Stomach smooth muscle (tissue), 2 donors: ENCODE measurements around the gene MBNL1.

Experiments used
- H3K27ac ChIP-seq: one replicate; pipeline ENCODE4 v1.7.0; 2013; ENCODE audit warnings: mild to moderate bottlenecking, low read length, inconsistent platforms
- H3K27me3 ChIP-seq, 2 donors: one replicate each; pipeline ENCODE4 v1.7.0; 2013; ENCODE audit warnings: low read length in 2 of 2; ENCODE audit not compliant: insufficient read depth in 2 of 2, control insufficient read depth in 1 of 2
- H3K36me3 ChIP-seq, 2 donors: one replicate each; pipeline ENCODE4 v1.7.0; 2013; ENCODE audit warnings: low read length in 2 of 2; ENCODE audit not compliant: control insufficient read depth in 2 of 2, insufficient read depth in 2 of 2
- H3K4me1 ChIP-seq: one replicate; pipeline ENCODE4 v1.7.0; 2013; ENCODE audit warnings: low read length; ENCODE audit not compliant: control insufficient read depth, insufficient read depth
- H3K4me3 ChIP-seq, 2 donors: one replicate each; pipeline ENCODE4 v1.7.0; 2013; ENCODE audit warnings: low read length in 2 of 2
- H3K9ac ChIP-seq, 2 donors: one replicate each; pipeline ENCODE4 v1.7.0; 2013; ENCODE audit warnings: low read length in 2 of 2, mild to moderate bottlenecking in 1 of 2
- H3K9me3 ChIP-seq, 2 donors: one replicate each; pipeline ENCODE4 v1.7.0; 2013; ENCODE audit warnings: low read length in 2 of 2; ENCODE audit not compliant: control insufficient read depth in 2 of 2
- donor health status: healthy.
- donor health status: Pancreatic carcinoma.

The MBNL1 gene

DNA sequence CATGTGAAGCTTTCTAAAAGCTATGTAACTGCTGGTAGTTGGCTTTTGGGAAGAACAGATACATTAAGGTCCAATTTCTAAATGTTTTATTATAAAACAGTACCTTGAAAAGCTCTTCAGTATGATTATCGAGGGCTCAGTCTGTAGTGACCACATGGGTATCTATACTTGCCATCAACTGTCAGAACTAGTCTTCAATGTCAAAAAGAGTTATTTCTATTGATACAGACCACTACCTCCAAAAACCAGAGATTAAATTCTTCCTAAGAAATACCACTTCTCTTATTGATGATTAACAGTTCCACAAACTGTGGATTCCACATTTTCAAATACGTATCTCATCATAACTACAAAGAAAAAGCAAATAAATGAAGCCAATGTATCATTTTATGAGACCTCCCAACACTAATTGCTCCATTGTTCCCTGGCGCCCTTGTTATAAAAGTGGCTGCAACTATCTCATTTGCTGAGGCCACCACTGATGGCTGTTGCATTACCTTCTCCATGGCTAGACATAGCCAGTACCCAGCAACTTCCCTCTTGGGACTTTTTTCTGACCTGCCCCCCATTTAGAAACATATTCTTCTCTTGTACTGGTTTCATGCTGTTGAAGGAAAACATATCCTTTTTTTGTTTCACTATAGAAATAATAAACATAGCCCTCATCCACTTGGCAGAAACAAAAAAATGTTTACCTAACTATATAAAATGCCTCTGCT lies 33.9 kb upstream of the MBNL1 start:
- Histone ChIP-seq H3K4me3 (no peak overlapping the region), H3K27ac (no peak overlapping the region), H3K27me3 (no peaks in the 10 kb centered on the region)

DNA sequence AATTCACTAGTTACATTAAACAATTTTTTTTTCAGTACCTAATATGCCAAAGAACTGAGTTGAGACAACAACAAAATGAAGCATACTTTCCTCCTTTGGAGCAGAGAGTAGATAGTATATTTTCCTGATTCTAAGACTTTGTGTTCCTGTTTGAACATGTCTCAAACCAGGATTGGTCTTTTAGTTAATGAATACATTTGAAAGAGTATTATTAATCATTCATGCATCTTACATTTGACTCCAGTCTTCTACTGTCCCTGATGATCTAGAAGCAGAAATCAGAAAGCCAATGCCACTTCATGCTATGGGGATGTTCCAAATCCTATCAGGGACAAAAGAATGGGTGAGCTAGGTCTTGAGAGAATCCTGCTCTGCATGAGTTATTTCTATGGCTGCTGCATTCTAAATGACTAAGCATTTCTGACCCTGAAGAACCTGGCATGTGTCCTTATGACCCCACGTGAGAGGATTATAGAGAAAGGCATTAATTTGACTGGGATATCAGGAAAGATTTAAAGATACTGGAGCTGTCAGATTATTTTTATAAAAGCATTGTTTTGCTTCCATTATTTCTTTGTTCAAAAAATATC lies 32.9 kb upstream of the MBNL1 start:
- Histone ChIP-seq H3K9ac (no peak overlapping the region), H3K4me3 (no peak overlapping the region)

More for the DNA sequence above, 33.9 kb upstream of the MBNL1 start:
- Histone ChIP-seq H3K9ac (no peak overlapping the region), H3K9me3 (no peaks in the 10 kb centered on the region), H3K36me3 (no peaks in the 10 kb centered on the region), H3K4me1 (no peaks in the 10 kb centered on the region)

GRCh38 chr3:152236716-152237115 lies 32.0 kb upstream of the MBNL1 start:
- Histone ChIP-seq H3K27me3 (no peaks in the 10 kb centered on the region), H3K36me3 (no peaks in the 10 kb centered on the region), H3K4me3 (no peak overlapping the region), H3K9ac (no peak overlapping the region), H3K9me3 (no peaks in the 10 kb centered on the region), H3K4me1 (no peaks in the 10 kb centered on the region), H3K27ac (no peak overlapping the region)

More for the DNA sequence above, 32.9 kb upstream of the MBNL1 start:
- H3K36me3 ChIP-seq = no peaks in the 10 kb centered on the region
- H3K9me3 ChIP-seq = no peaks in the 10 kb centered on the region
- H3K27me3 ChIP-seq = no peaks in the 10 kb centered on the region
- no peaks in the 10 kb centered on the region for H3K4me1 ChIP-seq
- no peak overlapping the region for H3K27ac ChIP-seq

- H3K4me1 ChIP-seq = no peaks in the 10 kb centered on the region
- no peak overlapping the region for H3K9ac ChIP-seq
- no peaks in the 10 kb centered on the region for H3K9me3 ChIP-seq
- H3K4me3 ChIP-seq = no peak overlapping the region
- no peaks in the 10 kb centered on the region for H3K36me3 ChIP-seq
- H3K27me3 ChIP-seq = no peaks in the 10 kb centered on the region
- no peak overlapping the region for H3K27ac ChIP-seq
Measured at GRCh38 chr3:152241142-152242017, 27.3 kb upstream of the MBNL1 start.

DNA sequence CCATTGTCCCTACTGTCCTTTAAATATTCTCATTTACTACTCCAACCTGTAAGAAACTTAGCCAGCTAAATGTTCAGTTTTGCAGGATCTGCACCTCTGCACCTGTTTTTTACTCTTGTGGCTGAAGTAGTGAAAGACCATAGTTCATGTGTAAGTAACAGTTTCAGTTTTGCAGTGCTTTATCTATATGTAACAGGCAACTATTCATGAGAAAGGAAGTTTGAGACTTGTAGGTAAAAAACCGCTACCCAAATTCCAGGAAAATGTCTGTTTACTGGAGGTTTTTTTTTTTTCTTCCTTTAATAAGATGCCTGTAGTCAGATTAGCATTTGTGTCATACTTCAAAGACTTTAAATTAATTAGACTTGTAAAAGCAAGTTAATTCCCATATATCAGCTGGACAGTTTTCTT lies 25.4 kb upstream of the MBNL1 start:
- Histone ChIP-seq H3K4me3 (no peak overlapping the region), H3K9me3 (no peaks in the 10 kb centered on the region), H3K9ac (no peak overlapping the region), H3K27ac (no peak overlapping the region), H3K27me3 (no peaks in the 10 kb centered on the region), H3K4me1 (no peaks in the 10 kb centered on the region), H3K36me3 (no peaks in the 10 kb centered on the region)

DNA sequence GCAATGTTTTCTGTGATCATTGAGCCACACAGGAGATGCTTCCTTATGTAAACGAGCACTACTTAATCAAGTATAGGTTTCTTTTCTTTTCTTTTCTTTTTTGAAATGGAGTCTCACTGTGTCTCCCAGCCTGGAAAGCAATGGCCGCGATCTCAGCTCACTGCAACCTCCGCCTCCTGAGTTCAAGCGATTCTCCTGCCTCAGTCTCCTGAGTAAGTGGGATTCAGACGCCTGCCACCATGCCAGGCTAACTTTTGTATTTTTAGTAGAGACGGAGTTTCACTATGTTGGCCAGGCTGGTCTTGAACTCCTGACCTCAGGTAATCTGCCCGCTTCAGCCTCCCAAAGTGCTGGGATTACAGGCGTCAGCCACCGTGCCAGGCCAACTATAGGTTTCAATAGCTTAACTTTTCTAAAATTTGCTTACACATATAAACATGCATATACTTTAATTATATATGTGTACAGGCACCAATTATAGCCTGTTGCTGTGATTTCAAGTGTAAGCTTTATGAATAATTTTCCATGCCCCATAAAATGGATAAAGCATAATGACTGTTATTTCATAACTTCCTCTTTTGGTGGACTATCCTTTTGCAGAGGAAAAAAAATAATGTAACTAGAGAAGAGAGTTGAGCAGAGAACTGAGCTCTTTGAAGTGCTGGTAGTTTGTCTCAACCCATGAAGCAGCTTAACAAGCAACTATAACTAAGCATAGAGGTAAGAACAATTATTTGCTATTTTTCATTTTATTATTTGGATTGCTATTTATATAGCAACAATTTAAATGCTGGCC lies 24.8 kb upstream of the MBNL1 start:
- Histone ChIP-seq H3K4me3 (no peak overlapping the region), H3K27me3 (no peaks in the 10 kb centered on the region), H3K36me3 (no peaks in the 10 kb centered on the region), H3K9ac (no peak overlapping the region), H3K27ac (no peak overlapping the region), H3K4me1 (no peaks in the 10 kb centered on the region), H3K9me3 (no peaks in the 10 kb centered on the region)

DNA sequence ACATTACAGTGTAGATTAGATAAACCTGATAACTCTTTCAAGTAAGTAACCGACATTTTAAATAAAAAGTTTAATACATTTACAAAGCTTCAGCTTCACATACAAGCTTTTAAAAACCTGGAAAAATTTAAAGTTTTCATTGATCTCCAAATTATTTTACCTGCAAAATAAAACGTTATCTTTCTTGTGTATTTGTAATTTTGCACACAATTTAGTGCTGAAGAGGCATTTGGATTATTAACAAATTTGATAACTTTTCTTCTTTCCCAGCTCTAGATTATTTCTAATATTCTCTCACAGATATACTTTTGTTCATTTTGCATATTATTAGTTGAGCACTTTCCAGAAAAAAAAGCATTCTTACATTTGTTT lies 24.2 kb upstream of the MBNL1 start:
- Histone ChIP-seq H3K9ac (no peak overlapping the region), H3K36me3 (no peaks in the 10 kb centered on the region), H3K27me3 (no peaks in the 10 kb centered on the region), H3K4me1 (no peaks in the 10 kb centered on the region), H3K4me3 (no peak overlapping the region), H3K27ac (no peak overlapping the region), H3K9me3 (no peaks in the 10 kb centered on the region)

DNA sequence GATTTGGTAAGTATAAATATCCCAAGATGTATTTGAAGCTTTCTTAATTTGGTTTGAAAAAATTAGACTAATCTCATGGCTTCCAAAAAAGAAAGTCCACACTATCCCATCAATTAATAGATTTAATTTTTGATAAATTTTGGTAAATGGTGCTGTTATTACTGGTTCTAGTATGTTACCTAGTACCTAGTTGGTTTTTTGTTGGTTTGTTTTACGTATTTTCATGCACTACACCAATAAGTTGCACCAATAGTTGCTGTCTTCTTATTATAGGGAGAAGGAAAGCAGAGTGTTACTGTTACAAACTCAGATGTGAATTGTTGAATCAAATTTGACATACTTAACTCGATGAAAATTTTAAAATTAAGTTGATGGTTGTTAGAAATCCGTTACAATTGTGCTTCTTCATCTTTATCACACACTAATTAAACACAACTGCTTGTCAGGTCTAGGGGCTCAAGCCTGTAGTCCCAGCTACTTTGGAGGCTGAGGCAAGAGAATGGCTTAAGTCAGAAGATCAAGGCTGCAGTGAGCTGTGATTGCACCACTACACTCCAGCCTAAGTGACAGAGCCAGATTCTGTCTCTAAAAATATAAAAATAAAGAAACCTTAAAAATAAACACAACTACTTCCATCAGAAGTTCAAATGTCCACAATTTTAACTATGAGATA lies 23.1 kb upstream of the MBNL1 start:
- H3K27ac ChIP-seq = no peak overlapping the region

GRCh38 chr3:152251916-152252315 lies 16.8 kb upstream of the MBNL1 start:
- H3K36me3 ChIP-seq = no peaks in the 10 kb centered on the region
- no peak overlapping the region for H3K27ac ChIP-seq
- no peaks in the 10 kb centered on the region for H3K27me3 ChIP-seq
- no peak overlapping the region for H3K9ac ChIP-seq
- H3K9me3 ChIP-seq = no peaks in the 10 kb centered on the region
- no peaks in the 10 kb centered on the region for H3K4me1 ChIP-seq
- H3K4me3 ChIP-seq = no peak overlapping the region

More for the DNA sequence above, 23.1 kb upstream of the MBNL1 start:
- Histone ChIP-seq H3K4me3 (no peak overlapping the region), H3K4me1 (no peaks in the 10 kb centered on the region), H3K9me3 (no peaks in the 10 kb centered on the region), H3K36me3 (no peaks in the 10 kb centered on the region), H3K27me3 (no peaks in the 10 kb centered on the region), H3K9ac (no peak overlapping the region)

GRCh38 chr3:152252755-152253154 lies 16.0 kb upstream of the MBNL1 start:
- no peaks in the 10 kb centered on the region for H3K27me3 ChIP-seq
- no peaks in the 10 kb centered on the region for H3K4me1 ChIP-seq
- H3K27ac ChIP-seq = no peak overlapping the region

More at GRCh38 chr3:152252755-152253154, 16.0 kb upstream of the MBNL1 start:
- Histone ChIP-seq H3K9me3 (no peaks in the 10 kb centered on the region), H3K36me3 (no peaks in the 10 kb centered on the region), H3K9ac (no peak overlapping the region), H3K4me3 (no peak overlapping the region)
